HUDEP-2 (cell line): Measurements from ENCODE around the gene PAPOLB.
A peak's percentile ranks its signal among the peaks of the same experiment; 100 is the strongest.
"Not testable (repeated sequence)": the region's sequence is repeated elsewhere in the genome, so short reads cannot be mapped to it uniquely, and the experiment has no call there.

Experiments
- DNase-seq, 76 experiments: peaks; one replicate each; lab custom pipeline; 2025; ENCODE audit not compliant: unreplicated experiment in 76 of 76; lab: John Stamatoyannopoulos, UW

PAPOLB gene

GRCh38 chr7:4861673-4862072 lies at the start of gene PAPOLB:
Gene PAPOLB (minus strand): TSS chr7:4862030. CDS start chr7:4861810, 220 bp downstream.
- DNase-seq, result no peak

GRCh38 chr7:4911111-4911828 lies 49.4 kb upstream of the PAPOLB start:
- no peak for DNase-seq

- no peak for DNase-seq
Measured at GRCh38 chr7:4906682-4907081, 44.9 kb upstream of the PAPOLB start.

- no peak for DNase-seq
Measured at GRCh38 chr7:4905171-4905570, 43.3 kb upstream of the PAPOLB start.

- no peak for DNase-seq
Measured at GRCh38 chr7:4904346-4904745, 42.5 kb upstream of the PAPOLB start.

- DNase-seq, result no peak
Measured at GRCh38 chr7:4895766-4896165, 33.9 kb upstream of the PAPOLB start.

- DNase-seq, result no peak
Measured at GRCh38 chr7:4894482-4894881, 32.7 kb upstream of the PAPOLB start.

GRCh38 chr7:4893929-4894475 lies 32.2 kb upstream of the PAPOLB start:
- DNase-seq, result no peak

- not testable (repeated sequence) for DNase-seq
Measured at GRCh38 chr7:4893188-4893587, 31.4 kb upstream of the PAPOLB start.

GRCh38 chr7:4891522-4891921 lies 29.7 kb upstream of the PAPOLB start:
- not testable (repeated sequence) for DNase-seq

- DNase-seq, result no peak
Measured at GRCh38 chr7:4889682-4890081, 27.9 kb upstream of the PAPOLB start.

- no peak for DNase-seq
Measured at GRCh38 chr7:4888161-4888560, 26.3 kb upstream of the PAPOLB start.

- DNase-seq, result no peak
Measured at GRCh38 chr7:4886671-4887070, 24.8 kb upstream of the PAPOLB start.

GRCh38 chr7:4885317-4885807 lies 23.5 kb upstream of the PAPOLB start:
- no peak for DNase-seq

GRCh38 chr7:4884164-4884563 lies 22.3 kb upstream of the PAPOLB start:
- DNase-seq, result no peak

GRCh38 chr7:4883372-4884144 lies 21.7 kb upstream of the PAPOLB start, which contains the start of gene RADIL:
Gene RADIL (minus strand): TSS chr7:4883716. CDS start chr7:4878139, 5,577 bp downstream.
- peak in 67 of 76 experiments; percentile 1 to 88 (median 72) for DNase-seq

GRCh38 chr7:4883033-4883371 lies 21.2 kb upstream of the PAPOLB start:
- no peak for DNase-seq

- DNase-seq, result no peak
Measured at GRCh38 chr7:4882169-4883032, 20.6 kb upstream of the PAPOLB start.

GRCh38 chr7:4880218-4880617 lies 18.4 kb upstream of the PAPOLB start:
- no peak for DNase-seq

GRCh38 chr7:4879396-4880081 lies 17.7 kb upstream of the PAPOLB start:
- no peak for DNase-seq
